ENCODE results near the gene PRKCZ.

DNA sequence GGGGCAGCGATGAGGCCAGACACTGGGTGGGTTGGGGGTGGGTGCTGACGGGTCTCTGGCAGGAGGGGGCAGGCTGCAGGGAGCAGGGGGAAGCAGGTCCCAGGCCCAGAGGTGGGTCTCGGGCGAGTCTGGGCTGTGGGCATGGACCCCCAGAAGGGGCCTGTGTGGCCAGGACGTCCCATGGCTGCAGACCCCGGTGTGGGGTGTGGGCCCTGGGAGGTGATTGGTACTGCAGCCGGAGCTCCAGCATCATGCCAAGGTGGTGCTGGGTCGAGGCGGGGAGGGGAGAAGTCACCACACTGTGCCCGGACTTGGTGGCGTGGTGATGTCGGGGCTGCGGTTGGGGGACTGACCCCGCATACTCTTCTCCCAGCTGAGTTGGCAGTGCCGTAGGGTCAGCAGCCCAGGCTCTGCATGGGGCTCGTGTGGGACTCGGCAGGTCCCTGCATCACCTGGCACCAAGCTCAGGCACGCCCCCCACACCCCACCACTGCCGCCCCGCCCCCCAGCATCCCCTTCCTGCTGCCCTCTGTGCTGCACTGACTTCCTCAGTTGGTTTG, 31.2 kb downstream of the PRKCZ start:
- TF ChIP-seq, protein P1, sequence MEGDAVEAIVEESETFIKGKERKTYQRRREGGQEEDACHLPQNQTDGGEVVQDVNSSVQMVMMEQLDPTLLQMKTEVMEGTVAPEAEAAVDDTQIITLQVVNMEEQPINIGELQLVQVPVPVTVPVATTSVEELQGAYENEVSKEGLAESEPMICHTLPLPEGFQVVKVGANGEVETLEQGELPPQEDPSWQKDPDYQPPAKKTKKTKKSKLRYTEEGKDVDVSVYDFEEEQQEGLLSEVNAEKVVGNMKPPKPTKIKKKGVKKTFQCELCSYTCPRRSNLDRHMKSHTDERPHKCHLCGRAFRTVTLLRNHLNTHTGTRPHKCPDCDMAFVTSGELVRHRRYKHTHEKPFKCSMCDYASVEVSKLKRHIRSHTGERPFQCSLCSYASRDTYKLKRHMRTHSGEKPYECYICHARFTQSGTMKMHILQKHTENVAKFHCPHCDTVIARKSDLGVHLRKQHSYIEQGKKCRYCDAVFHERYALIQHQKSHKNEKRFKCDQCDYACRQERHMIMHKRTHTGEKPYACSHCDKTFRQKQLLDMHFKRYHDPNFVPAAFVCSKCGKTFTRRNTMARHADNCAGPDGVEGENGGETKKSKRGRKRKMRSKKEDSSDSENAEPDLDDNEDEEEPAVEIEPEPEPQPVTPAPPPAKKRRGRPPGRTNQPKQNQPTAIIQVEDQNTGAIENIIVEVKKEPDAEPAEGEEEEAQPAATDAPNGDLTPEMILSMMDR (IDR thresholded peaks at IDR 0.05; ENCODE audit: low read depth, low read length), result no peak
- TF ChIP-seq EZH2phosphoT487 (IDR thresholded peaks at IDR 0.05; ENCODE audit: low read depth), result no peak

All from OCI-LY3 (cell line).